GM21786 (cell line): ENCODE results near the gene RNF151.
A peak's percentile ranks its signal among the peaks of the same experiment; 100 is the strongest.

Experiments
- ATAC-seq: cut with Tn5 transposase; IDR thresholded peaks from one replicate; pipeline ENCODE4 v1.9.1; 2021; ENCODE audit not compliant: unreplicated experiment

RNF151 gene

DNA sequence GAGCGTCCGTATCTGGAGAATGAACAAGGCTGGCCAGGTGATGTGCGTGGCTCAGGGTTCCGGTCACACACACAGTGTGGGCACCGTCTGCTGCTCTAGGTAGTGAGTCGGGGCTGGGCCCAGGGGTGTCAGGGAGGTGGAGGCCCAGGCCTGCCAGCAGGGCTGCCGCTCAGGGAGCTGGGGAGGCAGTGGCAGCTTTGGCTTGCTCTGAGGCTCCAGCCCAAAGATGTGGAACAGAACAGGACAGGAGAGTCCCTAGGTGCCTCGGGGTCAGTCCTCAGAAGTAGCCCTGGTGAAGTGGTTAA is 9.5 kb downstream of the RNF151 start:
- no peak for ATAC-seq

DNA sequence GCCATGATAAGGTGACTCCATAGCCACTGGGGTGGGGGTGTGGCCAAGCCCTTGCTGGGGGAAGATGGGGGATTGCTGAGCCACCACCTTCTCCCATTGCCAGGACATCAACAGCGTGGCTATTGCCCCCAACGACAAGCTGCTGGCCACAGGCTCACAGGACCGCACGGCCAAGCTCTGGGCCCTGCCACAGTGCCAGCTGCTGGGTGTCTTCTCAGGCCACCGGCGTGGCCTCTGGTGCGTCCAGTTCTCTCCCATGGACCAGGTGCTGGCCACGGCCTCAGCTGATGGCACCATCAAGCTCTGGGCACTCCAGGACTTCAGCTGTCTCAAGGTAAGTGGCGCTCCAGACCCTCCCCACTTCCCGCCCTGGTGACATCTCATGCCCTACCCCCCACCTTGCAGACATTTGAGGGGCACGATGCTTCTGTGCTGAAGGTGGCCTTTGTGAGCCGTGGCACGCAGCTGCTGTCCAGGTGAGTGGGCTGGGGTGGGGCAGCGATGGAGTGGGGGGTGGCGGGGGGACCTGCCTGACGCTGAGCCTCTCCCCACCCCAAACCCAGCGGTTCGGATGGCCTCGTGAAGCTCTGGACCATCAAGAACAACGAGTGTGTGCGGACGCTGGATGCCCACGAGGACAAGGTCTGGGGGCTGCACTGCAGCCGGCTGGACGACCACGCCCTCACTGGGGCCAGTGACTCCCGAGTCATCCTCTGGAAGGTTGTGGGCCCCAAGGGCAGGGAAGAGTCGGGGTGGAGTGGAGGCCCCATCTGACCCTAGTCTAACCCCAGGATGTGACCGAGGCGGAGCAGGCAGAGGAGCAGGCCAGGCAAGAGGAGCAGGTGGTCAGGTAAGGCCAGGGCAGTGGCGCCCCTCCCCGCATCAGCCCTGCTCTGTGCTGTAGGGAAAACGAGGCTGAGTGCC is 10.6 kb downstream of the RNF151 start:
- no peak for ATAC-seq

DNA sequence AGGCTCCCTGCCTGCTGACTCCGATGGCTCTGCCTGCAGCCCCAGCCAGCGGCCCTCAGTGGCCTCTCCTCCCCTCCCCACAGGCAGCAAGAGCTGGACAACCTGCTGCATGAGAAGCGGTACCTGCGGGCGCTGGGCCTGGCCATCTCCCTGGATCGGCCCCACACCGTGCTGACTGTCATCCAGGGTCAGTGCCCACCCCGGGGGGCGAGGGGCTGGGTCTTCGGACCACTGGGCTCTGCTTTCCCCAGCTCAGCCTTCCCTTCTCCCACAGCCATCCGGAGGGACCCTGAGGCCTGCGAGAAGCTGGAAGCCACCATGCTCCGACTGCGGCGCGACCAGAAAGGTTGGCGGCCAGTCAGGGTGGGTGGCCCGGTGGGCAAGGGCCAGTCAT is 11.2 kb downstream of the RNF151 start:
- ATAC-seq, result no peak

DNA sequence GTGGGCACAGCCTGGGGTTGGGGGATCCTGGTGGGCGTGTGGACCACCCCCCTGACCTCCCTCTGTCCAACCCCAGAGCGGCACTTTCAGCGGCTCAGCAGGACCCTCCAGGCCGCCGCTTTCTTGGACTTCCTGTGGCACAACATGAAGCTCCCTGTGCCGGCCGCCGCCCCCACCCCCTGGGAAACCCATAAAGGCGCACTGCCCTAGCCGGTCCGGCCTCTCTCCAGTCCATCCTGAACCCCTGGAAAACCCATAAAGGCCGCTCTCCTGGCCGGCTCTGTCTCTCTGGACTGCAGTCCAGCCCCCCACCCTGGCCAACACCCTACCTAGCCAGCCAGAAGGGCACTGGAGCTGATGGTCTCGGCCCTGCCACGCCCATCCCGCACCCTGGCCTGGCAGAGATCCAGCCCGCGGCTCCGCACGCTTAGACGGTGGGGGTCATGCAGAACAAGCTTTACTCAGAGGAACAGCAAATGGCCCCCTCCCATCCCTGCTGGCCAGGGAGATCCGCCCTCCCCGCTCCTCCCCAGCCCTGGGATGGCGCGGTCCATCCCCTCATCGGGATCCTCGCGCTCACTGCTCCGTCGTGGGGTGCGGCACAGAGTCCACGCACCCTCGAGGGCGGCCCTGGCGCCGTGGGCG is 11.9 kb downstream of the RNF151 start:
- no peak for ATAC-seq

DNA sequence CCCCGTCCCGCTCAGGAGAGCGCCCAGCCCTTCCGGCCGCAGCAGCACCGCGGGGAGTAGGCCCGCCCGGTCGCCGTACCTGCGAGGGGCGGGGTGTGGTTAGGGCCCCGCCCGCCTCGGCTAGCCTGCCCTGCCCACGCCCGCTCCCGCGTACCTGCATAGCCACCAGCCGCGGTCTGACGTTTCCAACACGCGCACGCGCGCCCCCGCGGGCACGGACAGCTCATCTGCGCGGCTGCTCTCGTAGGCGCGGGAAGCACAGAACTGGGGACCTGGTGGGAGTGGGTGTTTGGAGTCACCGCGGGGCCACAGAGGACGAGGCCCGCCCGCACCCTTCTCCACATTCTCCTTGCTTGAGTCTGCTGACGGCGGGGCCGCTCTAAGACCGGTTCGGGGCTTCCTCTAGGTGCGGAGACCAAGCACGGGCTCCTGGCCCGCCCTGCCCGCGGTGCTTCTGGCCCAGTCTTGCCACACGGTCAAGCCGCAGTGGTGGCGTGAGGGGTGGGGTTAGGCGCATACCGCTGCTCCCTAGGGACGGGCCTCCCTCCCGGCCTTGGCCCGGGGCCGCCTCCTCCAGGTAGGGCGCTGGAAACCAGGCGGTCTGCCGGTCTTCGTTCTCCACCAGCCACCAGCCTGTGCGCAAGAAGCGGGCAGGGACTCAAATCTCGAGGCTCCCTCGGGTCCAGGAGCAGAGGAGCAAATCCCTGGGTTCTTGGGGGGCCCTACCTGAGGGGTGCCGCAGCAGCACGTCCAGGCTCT is 12.8 kb downstream of the RNF151 start:
- ATAC-seq, result no peak

DNA sequence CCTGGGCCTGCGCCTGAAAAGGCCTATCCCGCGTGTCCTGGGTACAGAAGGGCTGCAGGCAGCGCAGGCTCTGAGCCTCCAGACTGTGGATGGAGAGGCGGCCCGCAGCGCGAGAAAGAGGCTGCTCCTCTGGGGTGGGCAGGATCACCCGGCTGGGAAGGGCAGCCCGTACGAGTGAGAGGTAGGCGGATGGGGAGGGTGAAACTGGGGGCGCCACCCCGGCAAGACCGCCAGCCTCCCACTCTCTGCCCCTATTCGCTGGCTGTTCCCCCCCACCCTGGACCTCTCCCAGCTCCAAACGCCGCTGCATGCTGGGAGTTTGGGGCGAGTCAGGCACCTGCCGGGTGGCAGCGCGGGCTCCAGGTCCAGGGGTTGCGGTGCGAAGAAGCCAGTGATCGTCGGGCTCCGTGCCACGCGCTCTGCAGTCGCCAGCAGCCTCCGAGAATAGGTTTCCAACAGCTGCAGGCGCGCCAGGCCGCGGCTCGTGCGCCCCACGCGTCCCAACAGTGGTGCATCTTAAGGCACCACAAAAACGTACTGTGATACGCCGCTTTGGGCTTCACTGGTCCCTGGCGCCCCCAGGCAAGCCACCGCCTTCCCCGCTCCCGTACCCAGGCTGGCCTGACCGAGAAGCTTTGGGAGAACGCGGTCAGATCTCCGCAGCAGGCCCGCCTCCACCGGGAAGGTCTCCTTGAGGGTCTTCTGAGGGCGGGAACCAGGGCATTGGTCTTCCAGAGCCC is 13.5 kb downstream of the RNF151 start:
- ATAC-seq, result no peak

DNA sequence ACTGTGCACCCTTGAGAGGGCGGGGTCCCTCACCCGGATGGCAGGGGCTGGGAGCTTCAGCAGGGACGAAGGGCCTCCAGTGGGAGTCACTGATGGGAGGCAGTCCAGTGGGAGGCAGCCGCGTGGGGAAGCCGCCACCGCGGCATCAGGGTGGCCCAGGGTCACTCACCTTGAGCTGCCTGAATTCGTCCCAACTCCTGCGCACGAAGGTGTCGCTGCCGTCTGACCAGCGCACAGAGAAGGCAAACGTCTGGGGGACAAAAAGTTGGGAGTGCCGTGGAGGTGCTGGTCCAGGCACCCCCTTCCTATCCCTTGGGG is 14.1 kb downstream of the RNF151 start:
- no peak for ATAC-seq

DNA sequence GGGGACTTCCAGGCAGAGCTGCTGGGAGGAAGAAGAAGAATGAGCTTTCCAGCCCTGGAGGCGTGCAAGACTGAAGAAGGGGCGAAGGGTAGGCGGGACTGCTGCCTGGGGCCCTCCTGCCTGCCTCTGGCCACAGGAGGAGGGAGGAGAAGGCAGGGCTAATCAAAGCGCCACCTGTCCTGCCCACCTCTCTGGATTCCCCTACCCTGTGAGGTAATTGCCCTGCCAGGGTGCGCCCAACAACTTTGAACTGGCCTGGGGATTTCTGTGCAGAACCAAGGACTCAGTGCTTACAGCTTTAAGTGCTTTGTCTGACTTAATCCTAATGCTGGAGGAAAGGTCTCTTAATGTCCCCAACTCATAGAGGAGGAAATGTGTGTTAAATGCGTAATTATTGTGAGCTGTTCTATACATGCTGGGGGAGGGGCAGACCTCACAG is 14.8 kb downstream of the RNF151 start, which contains the start of gene NOXO1:
Gene NOXO1 (minus strand): TSS at position 72 of the 439 bp plus-strand sequence. CDS start 290 bp downstream, outside the sequence.
- ATAC-seq, result no peak

DNA sequence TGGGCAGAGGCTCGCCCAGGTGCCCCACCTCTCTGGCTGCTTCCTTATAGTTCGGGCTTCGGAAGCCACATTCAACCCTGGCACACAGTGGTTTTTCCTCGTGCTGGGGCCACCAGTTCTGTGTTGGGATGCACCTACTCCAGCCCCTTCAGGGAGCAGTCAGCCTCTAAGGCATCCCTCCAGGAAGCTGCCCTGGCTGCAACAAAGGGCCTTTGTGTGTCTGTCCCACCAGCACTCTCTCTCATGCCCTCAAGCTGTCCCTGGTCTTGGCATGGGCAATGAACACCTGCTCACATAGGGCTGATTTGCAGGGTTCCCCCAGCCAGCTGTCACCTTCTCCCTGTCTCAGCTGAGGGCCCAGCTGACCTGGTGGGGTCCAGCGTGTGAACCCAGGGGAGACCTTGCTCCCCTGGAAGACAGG is 15.4 kb downstream of the RNF151 start:
- no peak for ATAC-seq

DNA sequence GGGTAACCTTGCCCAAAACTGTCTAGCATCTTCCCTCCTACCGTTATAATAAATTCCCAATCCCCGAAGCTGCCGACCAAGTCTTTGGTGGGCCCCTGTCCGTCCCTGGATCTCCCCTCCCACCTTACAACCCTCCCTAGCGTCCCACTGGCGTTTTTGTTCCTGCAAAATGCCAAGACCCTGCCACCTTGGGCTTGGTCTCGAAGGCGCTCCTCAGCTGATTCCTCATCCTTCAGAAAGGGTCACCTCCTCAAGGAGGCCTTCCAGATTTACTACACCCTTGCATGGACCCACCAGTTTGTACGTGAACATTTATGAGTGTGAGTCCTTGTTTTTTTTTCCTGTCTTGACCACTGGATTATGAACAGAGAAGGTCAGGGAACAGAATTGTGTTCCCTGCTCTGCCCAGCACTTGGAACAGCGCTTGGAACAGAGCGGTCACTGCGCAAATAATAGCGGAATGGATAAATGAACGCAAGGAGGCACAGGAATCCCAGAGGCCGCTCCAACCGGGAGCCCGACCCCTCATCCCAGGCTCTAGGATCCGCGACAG is 16.4 kb downstream of the RNF151 start:
- ATAC-seq, result no peak

DNA sequence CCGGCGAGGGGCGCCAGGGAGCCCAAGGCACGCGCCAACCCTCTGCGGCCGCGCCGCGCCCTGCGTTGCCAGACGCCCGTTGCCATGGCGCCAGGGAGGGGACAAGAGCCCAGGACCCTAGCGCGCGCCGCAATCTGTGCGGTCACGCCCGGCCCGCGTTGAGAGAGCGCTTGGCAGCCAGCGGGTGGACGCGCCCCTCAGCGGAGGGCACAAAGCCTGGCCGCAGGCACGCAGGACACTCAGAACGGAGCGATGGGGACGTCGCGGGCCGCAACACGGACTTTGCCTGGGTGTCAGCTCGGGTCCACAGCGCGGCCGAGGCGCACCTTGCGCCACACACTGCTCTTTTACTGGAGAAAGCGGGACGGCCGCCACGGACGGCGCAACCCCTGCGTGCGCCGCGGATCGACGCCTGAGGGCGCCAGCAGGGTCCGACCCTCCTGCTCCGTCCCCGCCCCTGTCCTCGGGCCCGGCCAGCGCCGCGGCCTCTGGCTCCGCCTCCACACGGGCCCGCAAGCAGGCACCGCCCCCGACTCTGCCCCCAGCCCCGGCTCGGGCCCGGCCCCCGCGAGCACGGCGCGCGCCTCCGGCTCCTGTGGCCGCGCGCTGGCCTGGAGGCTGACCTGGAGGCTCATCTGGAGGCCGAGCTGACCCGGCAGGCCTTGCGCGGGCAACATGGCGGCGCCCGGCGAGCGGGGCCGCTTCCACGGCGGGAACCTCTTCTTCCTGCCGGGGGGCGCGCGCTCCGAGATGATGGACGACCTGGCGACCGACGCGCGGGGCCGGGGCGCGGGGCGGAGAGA is 17.1 kb downstream of the RNF151 start, which contains the start of gene GFER:
Gene GFER (plus strand): TSS at position 650 of the 803 bp plus-strand sequence. CDS start 26 bp downstream, at position 676.
- peak; percentile 79 for ATAC-seq

DNA sequence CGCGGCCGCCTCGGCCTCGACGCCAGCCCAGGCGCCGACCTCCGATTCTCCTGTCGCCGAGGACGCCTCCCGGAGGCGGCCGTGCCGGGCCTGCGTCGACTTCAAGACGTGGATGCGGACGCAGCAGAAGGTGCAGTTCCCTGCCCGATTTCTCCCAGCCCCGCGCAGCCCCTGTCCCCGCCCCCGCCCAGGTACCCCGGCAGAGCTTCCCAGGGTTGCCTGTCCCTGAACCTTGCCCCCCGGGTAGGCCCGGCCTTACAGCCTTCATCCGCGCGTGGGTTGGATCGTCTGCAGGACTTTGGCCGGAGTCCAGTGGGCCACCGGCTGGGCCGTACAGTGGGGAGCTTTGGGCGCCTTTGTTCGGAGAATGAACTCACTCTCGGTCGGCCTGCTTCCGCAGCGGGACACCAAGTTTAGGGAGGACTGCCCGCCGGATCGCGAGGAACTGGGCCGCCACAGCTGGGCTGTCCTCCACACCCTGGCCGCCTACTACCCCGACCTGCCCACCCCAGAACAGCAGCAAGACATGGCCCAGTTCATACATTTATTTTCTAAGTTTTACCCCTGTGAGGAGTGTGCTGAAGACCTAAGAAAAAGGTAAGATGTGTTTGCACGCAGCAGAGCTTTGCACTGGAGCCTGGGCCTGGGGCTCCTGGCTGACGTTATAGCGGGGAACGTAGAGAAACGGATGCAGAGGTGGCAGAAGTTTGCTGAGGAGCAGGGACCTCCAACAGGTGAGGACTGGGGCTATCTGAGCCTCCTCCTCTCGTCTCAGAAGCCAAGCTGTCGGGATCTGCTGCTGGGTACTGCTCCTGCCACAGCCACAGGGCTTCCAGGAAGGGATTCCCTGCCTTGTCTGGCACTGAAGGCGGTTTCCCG is 17.9 kb downstream of the RNF151 start:
- peak; percentile 3 for ATAC-seq

DNA sequence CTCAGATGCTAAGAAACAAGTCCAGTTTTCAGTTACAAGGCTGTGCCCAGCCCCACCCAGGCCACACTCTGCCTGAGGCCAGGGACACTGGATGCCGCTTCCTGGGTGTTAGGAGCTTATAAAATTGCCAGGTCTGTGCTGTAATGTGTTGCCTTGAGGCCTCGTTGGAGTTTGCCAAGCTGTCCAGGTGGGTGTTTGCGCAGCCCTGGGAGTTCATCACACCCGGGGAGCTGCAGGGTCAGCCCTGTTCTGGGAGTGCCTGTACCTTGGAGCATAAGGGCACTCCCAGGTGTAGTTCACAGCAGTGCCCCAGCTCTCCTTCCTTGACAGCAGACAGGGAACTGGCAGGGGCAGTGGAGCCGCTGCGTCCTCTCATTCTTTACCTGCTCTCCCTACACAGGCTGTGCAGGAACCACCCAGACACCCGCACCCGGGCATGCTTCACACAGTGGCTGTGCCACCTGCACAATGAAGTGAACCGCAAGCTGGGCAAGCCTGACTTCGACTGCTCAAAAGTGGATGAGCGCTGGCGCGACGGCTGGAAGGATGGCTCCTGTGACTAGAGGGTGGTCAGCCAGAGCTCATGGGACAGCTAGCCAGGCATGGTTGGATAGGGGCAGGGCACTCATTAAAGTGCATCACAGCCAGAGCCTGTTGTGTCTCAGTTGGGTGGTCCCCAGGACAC is 19.0 kb downstream of the RNF151 start:
- no peak for ATAC-seq

DNA sequence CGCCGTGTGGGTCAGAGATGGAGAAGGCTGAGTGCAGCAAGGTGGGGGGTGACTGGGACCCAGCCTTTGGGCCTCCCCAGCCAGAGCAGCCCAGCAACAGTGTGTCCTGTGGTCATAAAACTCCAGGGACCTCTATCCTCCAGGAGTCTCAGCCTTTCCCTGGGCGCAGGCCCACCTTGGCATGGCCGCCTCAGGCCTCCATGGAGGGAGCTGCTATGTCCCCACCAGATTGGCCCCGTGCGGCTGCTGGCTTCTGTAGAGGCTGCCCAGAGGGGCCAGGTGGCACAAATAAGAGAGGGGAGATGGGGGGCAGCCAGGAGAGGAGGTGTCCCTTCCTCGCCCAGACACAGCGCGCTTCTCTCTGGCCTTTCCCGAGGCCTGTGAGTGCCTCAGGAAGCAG is 20.5 kb downstream of the RNF151 start:
- no peak for ATAC-seq

DNA sequence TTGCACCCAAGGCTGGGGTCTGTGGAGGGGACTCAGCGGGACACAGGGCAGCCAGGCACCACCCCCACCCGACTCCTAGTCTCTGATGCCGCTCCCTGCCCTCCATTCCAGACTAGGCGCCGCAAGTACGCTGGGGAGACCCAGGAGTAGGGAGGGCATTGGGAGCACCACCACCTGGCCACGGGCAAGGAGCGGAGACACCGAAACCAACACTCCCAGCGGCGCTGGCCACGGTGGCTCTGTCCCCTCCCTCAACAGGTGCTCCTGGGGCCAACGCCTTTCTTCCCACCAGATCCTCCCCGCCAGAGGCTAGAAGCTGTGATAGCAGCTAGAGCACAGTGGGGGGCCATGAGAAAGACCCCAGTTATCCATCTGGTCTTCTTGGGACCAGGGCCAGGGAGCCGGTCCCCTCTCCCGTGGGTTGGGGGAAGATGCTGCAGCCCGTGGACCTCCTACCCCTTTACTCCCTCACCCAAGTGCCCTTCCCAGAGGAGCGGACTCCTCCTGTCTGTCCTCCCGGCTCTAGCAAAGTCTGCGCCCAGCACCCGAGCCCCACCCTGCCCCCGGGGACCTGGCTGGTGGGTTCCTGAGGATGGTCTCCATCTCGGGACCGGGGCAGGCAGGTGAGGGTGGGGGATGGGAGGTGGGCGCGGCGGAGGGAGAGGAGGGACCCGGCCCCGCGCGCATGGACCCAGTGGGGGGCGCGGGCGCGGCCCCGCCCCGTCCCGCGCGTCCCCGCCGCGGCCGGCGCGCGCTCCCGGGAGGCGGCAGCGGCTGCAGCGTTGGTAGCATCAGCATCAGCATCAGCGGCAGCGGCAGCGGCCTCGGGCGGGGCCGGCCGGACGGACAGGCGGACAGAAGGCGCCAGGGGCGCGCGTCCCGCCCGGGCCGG is 22.8 kb downstream of the RNF151 start, which contains the start of gene SYNGR3:
Gene SYNGR3 (plus strand): TSS at position 762 of the 892 bp plus-strand sequence. CDS start 133 bp downstream, outside the sequence.
- ATAC-seq, result no peak

DNA sequence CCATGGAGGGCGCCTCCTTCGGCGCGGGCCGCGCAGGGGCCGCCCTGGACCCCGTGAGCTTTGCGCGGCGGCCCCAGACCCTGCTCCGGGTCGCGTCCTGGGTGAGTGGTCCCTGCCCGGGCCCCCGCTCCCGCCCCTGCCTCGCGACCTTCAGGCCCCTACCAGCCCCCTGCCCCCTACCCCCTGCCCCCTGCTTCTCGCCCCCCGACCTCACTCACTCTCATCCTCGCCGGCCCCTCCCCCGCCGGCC is 23.4 kb downstream of the RNF151 start:
- ATAC-seq, result no peak

DNA sequence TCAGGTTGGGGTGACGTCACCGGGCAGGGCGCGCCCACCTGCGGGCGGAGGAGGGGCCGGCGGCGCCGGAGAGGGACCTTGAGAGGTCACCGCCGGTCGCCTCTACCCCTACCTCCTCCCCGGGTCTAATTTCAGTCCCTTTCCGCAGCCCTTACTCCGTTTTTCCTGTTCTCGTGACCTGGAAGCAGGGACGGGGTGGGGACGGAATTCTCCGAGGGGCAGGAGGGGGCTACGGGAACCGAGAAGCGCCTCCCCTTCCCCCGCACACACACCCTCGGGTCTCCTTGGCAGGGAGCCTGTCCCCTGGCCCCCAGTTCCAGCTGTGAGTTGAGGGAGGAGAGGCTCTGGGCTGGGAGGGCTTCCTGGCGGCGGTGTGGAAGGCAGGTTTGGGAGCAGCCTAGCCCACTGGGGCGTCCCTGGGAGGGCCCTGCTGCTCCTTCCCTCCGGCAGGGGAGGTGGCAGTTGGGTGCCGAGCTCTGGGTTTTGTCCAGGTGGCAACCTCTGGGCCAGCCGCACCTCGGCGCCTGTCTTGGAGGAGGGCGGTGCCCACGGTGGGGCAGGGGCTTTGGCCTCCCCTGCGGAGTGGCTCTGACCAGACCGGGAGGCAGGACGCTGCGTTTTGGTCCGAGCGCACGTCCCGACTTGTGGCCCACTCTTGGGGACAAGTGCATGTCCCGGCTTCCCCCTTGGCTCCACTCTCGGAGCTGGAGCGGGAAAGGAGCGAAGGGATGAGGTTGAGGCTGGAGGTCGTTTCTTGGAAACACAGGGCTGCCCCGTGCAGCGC is 23.9 kb downstream of the RNF151 start:
- no peak for ATAC-seq
